LNCAP (cell line): ENCODE measurements around the gene ITM2B.

ENCODE experiments used
- CTCF ChIP-seq: fragments of 450-650 bp; IDR thresholded peaks from 2 replicates; pipeline ENCODE4 v1.5.1; 2017; ENCODE audit warnings: mild to moderate bottlenecking

The ITM2B gene

GRCh38 chr13:48220592-48220980 is 12.4 kb upstream of the ITM2B start:
- no peak for TF ChIP-seq CTCF

GRCh38 chr13:48220981-48221685 is 11.9 kb upstream of the ITM2B start:
- no peak for TF ChIP-seq CTCF

- TF ChIP-seq CTCF: no peak
Observed at GRCh38 chr13:48221686-48222187, 11.3 kb upstream of the ITM2B start.

- TF ChIP-seq CTCF: no peak
Observed at GRCh38 chr13:48222358-48223301, 10.4 kb upstream of the ITM2B start.

GRCh38 chr13:48224701-48225100 is 8.3 kb upstream of the ITM2B start:
- no peak for TF ChIP-seq CTCF

GRCh38 chr13:48230541-48230940 is 2.5 kb upstream of the ITM2B start:
- TF ChIP-seq CTCF: no peak

GRCh38 chr13:48231080-48231479 is 1.9 kb upstream of the ITM2B start:
- no peak for TF ChIP-seq CTCF
